Keratinocyte (primary cell): ENCODE results near the gene PITX1. TPM values are rescaled to one million over a fixed set of nuclear protein-coding genes. Genes with fewer than 3 reads are reported as not detected.

Experiments used
- DNase-seq: peaks from one replicate; pipeline ENCODE4 v3.0.0-alpha.2; 2011; ENCODE audit warnings: low read depth, missing footprints, low spot score
- FAIRE-seq: peaks from 2 replicates; lab custom pipeline; 2011; peaks lifted over from hg19 to GRCh38; lab: Jason Lieb, UNC
- H2AFZ ChIP-seq: 2 replicates; pipeline ENCODE4 v1.6.0; 2012; ENCODE audit warnings: low read length, control low read depth, inconsistent platforms; ENCODE audit not compliant: control insufficient read depth
- H3K27ac ChIP-seq: 2 replicates; pipeline ENCODE4 v1.5.1; 2011; ENCODE audit warnings: low read length; ENCODE audit not compliant: control insufficient read depth, insufficient read depth
- H3K27me3 ChIP-seq: 3 replicates; pipeline ENCODE4 v1.6.0; 2011; ENCODE audit warnings: low read length; ENCODE audit not compliant: control insufficient read depth, insufficient read depth; ENCODE audit errors: extremely low read depth
- H3K36me3 ChIP-seq, 2 experiments: 2 replicates in 1 of 2; 3 replicates in 1 of 2; pipeline ENCODE4 v1.5.1; 2011; ENCODE audit warnings: low read length in 2 of 2, mild to moderate bottlenecking in 1 of 2; ENCODE audit not compliant: control insufficient read depth in 2 of 2, insufficient read depth in 2 of 2; ENCODE audit errors: extremely low read depth in 1 of 2
- H3K4me1 ChIP-seq: 3 replicates; pipeline ENCODE4 v1.5.1; 2011; ENCODE audit warnings: low read length; ENCODE audit not compliant: control insufficient read depth, insufficient read depth; ENCODE audit errors: extremely low read depth
- H3K4me2 ChIP-seq: 3 replicates; pipeline ENCODE4 v1.6.0; 2011; ENCODE audit warnings: low read depth, low read length; ENCODE audit not compliant: control insufficient read depth, insufficient read depth; ENCODE audit errors: extremely low read depth
- H3K4me3 ChIP-seq, 3 experiments: fragments of 200-600 bp in 1 of 3; sonication (generic) in 1 of 3; 2 replicates in 2 of 3; 3 replicates in 1 of 3; pipeline ENCODE4 v1.5.1; 2011 to 2016; ENCODE audit warnings: low read length in 3 of 3, mild to moderate bottlenecking in 3 of 3, control low read depth in 2 of 3, inconsistent platforms in 1 of 3, low read depth in 1 of 3, mixed read lengths in 1 of 3, mixed run types in 1 of 3, moderate library complexity in 1 of 3; ENCODE audit not compliant: control insufficient read depth in 2 of 3, insufficient read depth in 2 of 3; ENCODE audit errors: extremely low read depth in 1 of 3
- H3K79me2 ChIP-seq: 2 replicates; pipeline ENCODE4 v1.6.0; 2012; ENCODE audit warnings: low read length; ENCODE audit not compliant: control insufficient read depth, insufficient read depth
- H3K9ac ChIP-seq: 3 replicates; pipeline ENCODE4 v1.6.0; 2011; ENCODE audit warnings: low read length; ENCODE audit not compliant: control insufficient read depth, insufficient read depth; ENCODE audit errors: extremely low read depth
- H3K9me1 ChIP-seq: 3 replicates; pipeline ENCODE4 v1.6.0; 2011; ENCODE audit warnings: low read length; ENCODE audit not compliant: control insufficient read depth, insufficient read depth; ENCODE audit errors: extremely low read depth
- H3K9me3 ChIP-seq: 2 replicates; pipeline ENCODE4 v1.5.1; 2012; ENCODE audit warnings: low read depth, low read length; ENCODE audit not compliant: control insufficient read depth
- H4K20me1 ChIP-seq: 3 replicates; pipeline ENCODE4 v1.6.0; 2011; ENCODE audit warnings: low read length; ENCODE audit not compliant: control insufficient read depth, insufficient read depth; ENCODE audit errors: extremely low read depth
- CTCF ChIP-seq, 3 experiments: IDR thresholded peaks in 1 of 3; conservative IDR thresholded peaks in 1 of 3; optimal IDR thresholded peaks in 1 of 3; 2 replicates in 2 of 3; 3 replicates in 1 of 3; pipeline versions ENCODE3 to v1.5.1; 2011; ENCODE audit warnings: low read length in 3 of 3, mild to moderate bottlenecking in 3 of 3, moderate library complexity in 2 of 3, control low read depth in 1 of 3, inconsistent platforms in 1 of 3; ENCODE audit not compliant: insufficient read depth in 2 of 3; ENCODE audit errors: extremely low read depth in 1 of 3
- EZH2 ChIP-seq: IDR thresholded peaks from one replicate; pipeline ENCODE4 v1.6.1; 2012; ENCODE audit warnings: inconsistent platforms, mild to moderate bottlenecking, low read length, moderate library complexity
- dilution Hi-C: fragments of 300-500 bp; cut with MboI; formaldehyde crosslinking; loops from one replicate; pipeline ENCODE4 v1.7.0; 2020; ENCODE audit warnings: low sequenced_read_pairs; ENCODE audit not compliant: extremely low pct_ligation_motif_present
- polyA plus RNA-seq, 5 experiments: library from polyadenylated mRNA; depleted of rRNA in 3 of 5; stranded (reverse) in 3 of 5; stranded (forward) in 1 of 5; unstranded in 1 of 5; fragments of >200 nt; gene quantifications; 1 replicate in 1 of 5; 2 replicates in 3 of 5; 3 replicates in 1 of 5; pipeline versions ENCODE4 v1.2.1 to v1.2.3, GENCODE V29; 2011 to 2012; ENCODE audit warnings: missing spikeins in 2 of 5, low read depth in 1 of 5, low replicate concordance in 1 of 5

PITX1 gene
- polyA plus RNA-seq, 1 donor (not counting 4 experiments of a cell fraction or from before 2014, with no cell fraction given), result 0.73 TPM

DNA sequence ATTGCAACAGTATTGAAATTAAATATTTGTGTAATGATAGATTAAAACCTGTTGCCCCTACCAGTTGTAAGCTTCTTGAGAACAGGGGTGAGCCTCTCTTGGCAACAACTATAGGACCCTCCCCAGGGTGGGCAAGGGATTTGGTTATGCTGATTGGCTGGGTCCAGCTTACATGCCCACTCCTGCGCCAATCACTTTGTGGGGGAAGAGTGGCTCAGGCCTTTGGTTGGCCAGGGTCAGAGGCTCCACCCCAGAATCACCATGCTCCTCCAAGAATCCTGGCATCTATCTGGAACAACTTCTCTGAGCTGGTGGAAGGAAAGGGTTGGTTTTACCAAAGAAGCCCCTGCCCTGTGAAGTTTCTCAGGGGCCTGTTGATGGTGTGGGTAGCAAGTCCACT, 8.6 kb upstream of the PITX1 start:
- H3K27me3 ChIP-seq, result peaks cover 96% of the 10 kb centered on the region
- H3K4me1 ChIP-seq, result no peaks in the 10 kb centered on the region
- no peaks in the 10 kb centered on the region for H3K36me3 ChIP-seq
- H3K9me3 ChIP-seq, result no peaks in the 10 kb centered on the region
- no peaks in the 10 kb centered on the region for H4K20me1 ChIP-seq
- no peaks in the 10 kb centered on the region for H3K9me1 ChIP-seq
- no peak overlapping the region for H3K4me2 ChIP-seq
- no peak overlapping the region for H2AFZ ChIP-seq
- no peak overlapping the region for H3K9ac ChIP-seq
- no peak for DNase-seq
- TF ChIP-seq EZH2 (peak; percentile 31), CTCF (optimal IDR thresholded peaks at IDR 0.05 in 1 of 3, IDR thresholded peaks at IDR 0.05 in 1 of 3, conservative IDR thresholded peaks at IDR 0.05 in 1 of 3; ENCODE audit: extremely low read depth in 1 of 3, insufficient read depth in 2 of 3, low read length in 3 of 3) (no peak)
- dilution Hi-C loops, result no loop called here
- H3K79me2 ChIP-seq, result no peaks in the 10 kb centered on the region
- H3K27ac ChIP-seq, result no peak overlapping the region
- no peak overlapping the region for H3K4me3 ChIP-seq
- FAIRE-seq, result no peak

GRCh38 chr5:135041726-135042125, 7.7 kb upstream of the PITX1 start:
- H3K27me3 ChIP-seq, result peaks cover 98% of the 10 kb centered on the region
- H2AFZ ChIP-seq, result no peak overlapping the region
- dilution Hi-C loops, result no loop called here
- no peak overlapping the region for H3K4me2 ChIP-seq
- H3K4me1 ChIP-seq, result no peaks in the 10 kb centered on the region
- H3K9me3 ChIP-seq, result no peaks in the 10 kb centered on the region
- H4K20me1 ChIP-seq, result no peaks in the 10 kb centered on the region
- no peak for TF ChIP-seq EZH2
- no peak for TF ChIP-seq CTCF (optimal IDR thresholded peaks at IDR 0.05 in 1 of 3, IDR thresholded peaks at IDR 0.05 in 1 of 3, conservative IDR thresholded peaks at IDR 0.05 in 1 of 3; ENCODE audit: extremely low read depth in 1 of 3, insufficient read depth in 2 of 3, low read length in 3 of 3)
- H3K27ac ChIP-seq, result no peak overlapping the region
- DNase-seq (no peak), FAIRE-seq (no peak)
- H3K9me1 ChIP-seq, result no peaks in the 10 kb centered on the region
- no peak overlapping the region for H3K9ac ChIP-seq
- H3K4me3 ChIP-seq, result no peak overlapping the region
- no peaks in the 10 kb centered on the region for H3K79me2 ChIP-seq
- no peaks in the 10 kb centered on the region for H3K36me3 ChIP-seq
